ENCODE measurements around the gene TMCC3. TPM values are rescaled to one million over a fixed set of nuclear protein-coding genes. Genes with fewer than 3 reads are reported as not detected.
A peak's percentile ranks its signal among the peaks of the same experiment; 100 is the strongest.

The TMCC3 gene
- total RNA-seq, 4 donors from 2014 or later = 12.4 to 47.3 (median 32.7) TPM

GRCh38 chr12:94625531-94625930 lies 24.8 kb downstream of the TMCC3 start:
- no peak for DNase-seq
- H3K9me3 ChIP-seq = no peaks in the 10 kb centered on the region
- TF ChIP-seq POLR2A (IDR thresholded peaks at IDR 0.05) (no peak), CTCF (IDR thresholded peaks at IDR 0.05) (no peak)
- H3K27me3 ChIP-seq = no peaks in the 10 kb centered on the region
- H3K36me3 ChIP-seq = no peaks in the 10 kb centered on the region
- intact Hi-C loops (cut with DNase I; ENCODE audit: low total_unique reads) = no loop called here
- no peak overlapping the region for H3K4me3 ChIP-seq
- H3K4me1 ChIP-seq = no peaks in the 10 kb centered on the region
- no peak overlapping the region for H3K27ac ChIP-seq

- Histone ChIP-seq H3K9me3 (no peaks in the 10 kb centered on the region), H3K36me3 (no peaks in the 10 kb centered on the region), H3K4me1 (no peaks in the 10 kb centered on the region), H3K27me3 (no peaks in the 10 kb centered on the region), H3K4me3 (no peak overlapping the region), H3K27ac (peak overlapping the region in 1 of 2 donors; percentile 17)
- DNase-seq = no peak
- intact Hi-C loops (cut with DNase I; ENCODE audit: low total_unique reads) = no loop called here
- no peak for TF ChIP-seq POLR2A (IDR thresholded peaks at IDR 0.05)
- TF ChIP-seq CTCF (IDR thresholded peaks at IDR 0.05) = no peak
Observed at GRCh38 chr12:94623161-94623920, 27.0 kb downstream of the TMCC3 start.

GRCh38 chr12:94622475-94622874 lies 27.9 kb downstream of the TMCC3 start:
- no peak for TF ChIP-seq CTCF (IDR thresholded peaks at IDR 0.05)
- no peak for TF ChIP-seq POLR2A (IDR thresholded peaks at IDR 0.05)
- no peak overlapping the region for H3K4me3 ChIP-seq
- H3K27ac ChIP-seq = peak overlapping the region in 1 of 2 donors; percentile 23
- no peaks in the 10 kb centered on the region for H3K4me1 ChIP-seq
- no peaks in the 10 kb centered on the region for H3K27me3 ChIP-seq
- intact Hi-C loops (cut with DNase I; ENCODE audit: low total_unique reads) = no loop called here
- H3K36me3 ChIP-seq = no peaks in the 10 kb centered on the region
- no peak for DNase-seq
- H3K9me3 ChIP-seq = no peaks in the 10 kb centered on the region

GRCh38 chr12:94621662-94622359 lies 28.5 kb downstream of the TMCC3 start:
- Histone ChIP-seq H3K27ac (peak overlapping the region in 1 of 2 donors; percentile 23), H3K4me3 (no peak overlapping the region)

More at GRCh38 chr12:94621662-94622359, 28.5 kb downstream of the TMCC3 start:
- intact Hi-C loops (cut with DNase I; ENCODE audit: low total_unique reads) = no loop called here
- H3K36me3 ChIP-seq = no peaks in the 10 kb centered on the region
- no peak for DNase-seq
- H3K27me3 ChIP-seq = no peaks in the 10 kb centered on the region
- TF ChIP-seq CTCF (IDR thresholded peaks at IDR 0.05) = no peak
- no peak for TF ChIP-seq POLR2A (IDR thresholded peaks at IDR 0.05)
- H3K4me1 ChIP-seq = no peaks in the 10 kb centered on the region
- H3K9me3 ChIP-seq = no peaks in the 10 kb centered on the region

All from uterus (tissue), 4 donors.